GM19372 (cell line): ENCODE measurements around the gene TMIGD1.

Experiments used
- ATAC-seq: cut with Tn5 transposase; IDR thresholded peaks from one replicate; pipeline ENCODE4 v1.9.1; 2021; ENCODE audit warnings: mild to moderate bottlenecking, low read depth, moderate library complexity; ENCODE audit not compliant: unreplicated experiment

Gene TMIGD1

DNA sequence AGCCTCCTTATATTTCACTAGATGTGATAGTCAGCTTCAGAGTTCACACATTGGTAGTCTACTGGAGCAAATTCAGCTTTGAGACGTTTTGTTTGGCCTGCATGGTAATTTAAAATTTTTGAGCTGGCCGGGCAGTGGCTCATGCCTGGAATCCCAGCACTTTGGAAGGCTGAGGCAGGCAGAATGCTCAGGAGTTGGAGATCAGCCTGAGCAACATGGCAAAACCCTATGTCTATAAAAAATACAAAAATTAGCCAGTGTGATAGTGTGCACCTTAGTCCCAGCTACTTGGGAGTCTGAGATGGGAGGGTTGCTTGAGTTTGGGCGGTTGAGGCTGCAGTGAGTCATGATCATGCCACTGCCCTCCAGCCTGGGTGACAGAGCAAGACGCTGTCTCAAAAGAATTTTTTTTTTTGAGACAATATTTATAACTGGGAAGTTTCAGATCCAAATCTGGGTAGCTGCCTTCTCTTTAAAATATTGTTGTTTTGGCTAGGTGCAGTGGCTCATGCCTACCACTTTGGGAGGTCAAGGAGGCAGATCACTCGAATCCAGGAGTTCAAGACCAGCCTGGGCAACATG, 37.3 kb downstream of the TMIGD1 start:
- ATAC-seq = no peak

GRCh38 chr17:30292286-30292858, 41.5 kb downstream of the TMIGD1 start:
- no peak for ATAC-seq

- ATAC-seq = peak; percentile 76
These were observed 42.1 kb downstream of the TMIGD1 start, which contains the start of gene BLMH for GRCh38 chr17:30291543-30292285. Gene BLMH, minus strand, starts transcription at chr17:30291944. Its CDS starts 125 bp downstream, at chr17:30291819.

- no peak for ATAC-seq
These were observed 42.9 kb downstream of the TMIGD1 start for GRCh38 chr17:30290696-30291542.

DNA sequence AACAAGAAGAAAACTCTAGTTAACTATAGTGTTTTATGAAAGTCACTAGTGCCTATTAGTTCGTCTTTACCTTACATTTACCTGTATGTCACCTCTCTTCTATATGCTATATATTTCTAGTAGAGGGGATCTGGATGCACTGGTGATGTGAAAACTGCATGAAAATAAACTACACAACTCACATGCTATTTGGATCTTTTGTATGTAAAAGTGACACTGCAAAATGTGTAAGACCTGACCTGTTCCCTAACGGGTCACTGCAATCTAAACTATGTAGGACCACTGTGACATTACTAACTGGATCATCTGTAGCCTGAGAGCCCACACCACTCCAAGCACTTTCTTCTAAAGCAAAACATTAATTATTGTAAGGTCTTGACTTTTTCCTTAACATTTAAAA, 43.8 kb downstream of the TMIGD1 start:
- no peak for ATAC-seq

DNA sequence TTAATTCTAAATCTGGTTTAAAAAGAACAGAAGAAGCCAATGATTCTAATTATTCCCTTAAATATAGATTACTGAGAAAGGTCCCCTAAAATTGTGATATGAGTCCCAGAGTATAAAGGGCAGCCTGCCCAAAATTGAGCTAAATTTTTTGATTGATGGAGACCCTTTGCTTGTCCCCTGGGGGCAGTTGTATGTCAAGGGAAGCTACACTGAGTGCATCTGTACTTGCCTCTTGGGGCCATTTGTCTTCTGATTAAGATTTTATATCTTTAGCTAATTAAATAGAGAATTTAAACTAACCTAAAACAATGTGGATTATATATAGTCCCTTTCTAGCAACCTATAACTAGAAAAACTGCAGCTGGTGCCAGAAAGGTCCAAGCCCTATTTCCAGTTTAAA, 54.7 kb downstream of the TMIGD1 start:
- ATAC-seq = no peak

- no peak for ATAC-seq
These were observed 55.8 kb downstream of the TMIGD1 start for GRCh38 chr17:30278032-30278431.

DNA sequence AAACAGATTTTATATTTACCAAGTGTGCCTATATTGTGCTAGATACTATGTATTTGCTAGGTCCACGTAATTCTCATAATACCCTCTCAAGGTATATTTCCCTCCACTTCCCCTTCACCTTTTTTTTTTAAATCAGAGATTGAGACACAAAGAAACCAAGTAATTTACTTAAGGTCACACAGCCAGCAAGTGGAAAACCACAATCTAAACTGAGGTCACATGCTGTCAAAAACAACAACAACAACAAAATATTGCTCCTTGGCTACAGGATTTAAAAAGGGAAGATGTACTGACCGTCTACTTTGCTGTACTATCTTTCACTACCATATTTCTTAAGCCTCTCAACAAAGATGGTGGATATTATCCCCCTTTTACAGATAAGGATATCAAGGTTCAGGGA, 57.9 kb downstream of the TMIGD1 start:
- ATAC-seq = no peak

- no peak for ATAC-seq
These were observed 59.0 kb downstream of the TMIGD1 start for GRCh38 chr17:30274887-30275286.

GRCh38 chr17:30273373-30273772, 60.5 kb downstream of the TMIGD1 start:
- ATAC-seq = no peak

GRCh38 chr17:30271102-30271501, 62.8 kb downstream of the TMIGD1 start:
- no peak for ATAC-seq

- ATAC-seq = no peak
These were observed 66.2 kb downstream of the TMIGD1 start for GRCh38 chr17:30267625-30268024.
